ENCODE data around the gene KCNN3. TPM values are rescaled to one million over a fixed set of nuclear protein-coding genes. Genes with fewer than 3 reads are reported as not detected.

The KCNN3 gene
- total RNA-seq, 2 donors from 2014 or later: 0.08 TPM; not detected in 1

DNA sequence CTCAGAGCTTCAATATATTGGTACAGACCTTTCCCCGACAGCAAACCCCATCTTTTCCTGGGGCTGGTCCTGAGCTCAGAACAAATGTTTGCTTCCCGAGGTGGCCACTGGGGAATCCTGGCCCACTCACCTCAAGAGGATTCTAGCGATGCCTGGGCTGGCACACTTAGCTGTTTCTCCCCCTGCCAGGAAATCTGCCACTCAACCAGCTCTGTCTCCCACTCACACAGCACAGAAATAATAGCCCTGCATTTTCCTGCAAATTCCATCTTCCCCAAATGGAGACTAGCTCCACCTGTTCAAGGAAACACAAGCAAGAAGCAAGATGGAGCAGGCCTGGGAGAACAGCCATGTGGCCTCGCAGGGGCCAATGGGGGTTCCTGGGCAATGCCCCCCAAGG, 21.1 kb downstream of the KCNN3 start:
- H3K9me3 Mint-ChIP-seq: no peaks in the 10 kb centered on the region
- H3K27me3 Mint-ChIP-seq: peaks cover 3 to 14% of the 10 kb centered on the region in 2 donors
- no peak overlapping the region for H3K27ac Mint-ChIP-seq
- H3K36me3 Mint-ChIP-seq: no peaks in the 10 kb centered on the region
- ATAC-seq (no peak), DNase-seq (ENCODE audit: low spot score) (no peak)
- peaks cover 0 to 6% of the 10 kb centered on the region in 2 donors for H3K4me1 Mint-ChIP-seq (ENCODE audit: low read depth in 2 of 2)
- H3K4me3 Mint-ChIP-seq: no peak overlapping the region

DNA sequence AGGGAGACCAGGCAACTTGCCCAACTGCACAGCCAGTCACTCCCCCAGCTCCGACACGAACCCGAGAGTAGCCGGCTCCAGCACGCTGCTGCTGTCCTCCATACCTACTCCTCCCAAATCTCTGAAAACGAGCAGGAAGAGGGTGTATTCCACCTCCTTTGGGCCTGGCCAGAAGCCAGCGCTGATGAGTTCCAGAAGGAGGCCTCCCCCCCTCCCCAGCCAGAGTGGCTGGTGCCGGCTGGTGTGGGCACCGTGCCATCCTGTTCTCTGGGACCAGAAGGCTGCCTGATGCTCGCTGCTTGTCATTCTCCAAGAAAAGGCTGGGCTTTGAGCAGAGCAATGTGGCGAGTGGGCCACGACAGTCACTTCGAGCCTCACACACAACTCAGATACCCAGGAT, 22.2 kb downstream of the KCNN3 start:
- H3K4me3 Mint-ChIP-seq: no peak overlapping the region
- peaks cover 0 to 6% of the 10 kb centered on the region in 2 donors for H3K4me1 Mint-ChIP-seq (ENCODE audit: low read depth in 2 of 2)
- ATAC-seq (no peak), DNase-seq (ENCODE audit: low spot score) (no peak)
- H3K27ac Mint-ChIP-seq: no peak overlapping the region
- H3K9me3 Mint-ChIP-seq: no peaks in the 10 kb centered on the region
- peaks cover 3 to 14% of the 10 kb centered on the region in 2 donors for H3K27me3 Mint-ChIP-seq
- no peaks in the 10 kb centered on the region for H3K36me3 Mint-ChIP-seq

GRCh38 chr1:154846565-154847442, 23.3 kb downstream of the KCNN3 start:
- ATAC-seq (no peak), DNase-seq (ENCODE audit: low spot score) (no peak)
- no peak overlapping the region for H3K27ac Mint-ChIP-seq
- peaks cover 3 to 14% of the 10 kb centered on the region in 2 donors for H3K27me3 Mint-ChIP-seq
- H3K4me1 Mint-ChIP-seq (ENCODE audit: low read depth in 2 of 2): peaks cover 2 to 6% of the 10 kb centered on the region in 2 donors
- no peaks in the 10 kb centered on the region for H3K9me3 Mint-ChIP-seq
- H3K4me3 Mint-ChIP-seq: no peak overlapping the region
- H3K36me3 Mint-ChIP-seq: no peaks in the 10 kb centered on the region

GRCh38 chr1:154845879-154846278, 24.2 kb downstream of the KCNN3 start:
- H3K4me3 Mint-ChIP-seq: no peak overlapping the region
- peaks cover 2 to 6% of the 10 kb centered on the region in 2 donors for H3K4me1 Mint-ChIP-seq (ENCODE audit: low read depth in 2 of 2)
- no peak for DNase-seq (ENCODE audit: low spot score)
- H3K9me3 Mint-ChIP-seq: no peaks in the 10 kb centered on the region
- no peak for ATAC-seq
- no peaks in the 10 kb centered on the region for H3K36me3 Mint-ChIP-seq
- H3K27ac Mint-ChIP-seq: no peak overlapping the region
- H3K27me3 Mint-ChIP-seq: peaks cover 3 to 14% of the 10 kb centered on the region in 2 donors

DNA sequence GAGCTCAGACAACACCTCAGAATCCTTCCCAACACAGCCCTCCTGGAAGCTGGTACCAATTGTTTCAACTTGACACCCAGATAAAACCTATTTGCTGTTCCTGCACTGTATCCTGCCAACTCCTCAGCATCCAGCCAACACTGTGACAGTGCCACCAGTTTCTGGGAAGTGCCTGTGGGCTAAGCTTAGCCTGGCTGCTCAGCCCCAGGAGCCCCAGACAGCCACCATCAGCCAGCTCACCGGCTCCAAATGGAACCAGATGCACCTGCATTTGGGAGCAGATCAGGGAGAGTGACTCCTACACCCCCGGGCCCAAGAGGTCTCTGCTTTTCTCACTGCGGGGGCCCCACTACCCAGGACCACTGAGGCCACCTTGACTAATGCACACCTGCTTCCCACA, 24.9 kb downstream of the KCNN3 start:
- H3K4me3 Mint-ChIP-seq: no peak overlapping the region
- H3K9me3 Mint-ChIP-seq: no peaks in the 10 kb centered on the region
- ATAC-seq (no peak), DNase-seq (ENCODE audit: low spot score) (no peak)
- no peak overlapping the region for H3K27ac Mint-ChIP-seq
- peaks cover 3 to 14% of the 10 kb centered on the region in 2 donors for H3K27me3 Mint-ChIP-seq
- H3K4me1 Mint-ChIP-seq (ENCODE audit: low read depth in 2 of 2): peaks cover 2 to 5% of the 10 kb centered on the region in 2 donors
- no peaks in the 10 kb centered on the region for H3K36me3 Mint-ChIP-seq

DNA sequence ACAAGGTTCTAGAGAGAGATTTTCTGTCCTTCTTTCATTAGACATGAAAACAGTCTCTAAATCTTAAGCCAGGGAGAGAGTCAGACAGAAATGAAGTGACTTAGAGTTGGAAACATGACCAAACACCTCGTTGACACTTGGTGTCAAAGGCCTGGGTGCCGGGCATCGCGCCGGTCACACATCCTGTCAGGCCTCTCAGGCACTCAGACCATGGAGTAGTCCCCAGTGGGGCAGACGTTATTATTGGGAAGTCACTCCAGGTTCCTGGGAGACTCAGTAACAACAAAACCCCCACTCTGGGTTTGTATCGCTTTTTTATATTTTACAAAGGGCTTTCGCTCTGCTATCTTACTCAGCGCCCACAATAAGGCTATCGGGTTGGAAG, 25.8 kb downstream of the KCNN3 start:
- Mint-ChIP-seq H3K36me3 (no peaks in the 10 kb centered on the region), H3K27me3 (peaks cover 3 to 14% of the 10 kb centered on the region in 2 donors), H3K27ac (no peak overlapping the region), H3K4me1 (ENCODE audit: low read depth in 2 of 2) (peaks cover 0 to 2% of the 10 kb centered on the region in 2 donors), H3K9me3 (no peaks in the 10 kb centered on the region), H3K4me3 (no peak overlapping the region)
- ATAC-seq: no peak
- DNase-seq (ENCODE audit: low spot score): no peak

GRCh38 chr1:154843636-154844296, 26.3 kb downstream of the KCNN3 start:
- no peak for ATAC-seq
- DNase-seq (ENCODE audit: low spot score): no peak
- Mint-ChIP-seq H3K4me1 (ENCODE audit: low read depth in 2 of 2) (peaks cover 0 to 2% of the 10 kb centered on the region in 2 donors), H3K27me3 (peaks cover 0 to 13% of the 10 kb centered on the region in 2 donors), H3K27ac (no peak overlapping the region), H3K4me3 (no peak overlapping the region), H3K9me3 (no peaks in the 10 kb centered on the region), H3K36me3 (no peaks in the 10 kb centered on the region)

DNA sequence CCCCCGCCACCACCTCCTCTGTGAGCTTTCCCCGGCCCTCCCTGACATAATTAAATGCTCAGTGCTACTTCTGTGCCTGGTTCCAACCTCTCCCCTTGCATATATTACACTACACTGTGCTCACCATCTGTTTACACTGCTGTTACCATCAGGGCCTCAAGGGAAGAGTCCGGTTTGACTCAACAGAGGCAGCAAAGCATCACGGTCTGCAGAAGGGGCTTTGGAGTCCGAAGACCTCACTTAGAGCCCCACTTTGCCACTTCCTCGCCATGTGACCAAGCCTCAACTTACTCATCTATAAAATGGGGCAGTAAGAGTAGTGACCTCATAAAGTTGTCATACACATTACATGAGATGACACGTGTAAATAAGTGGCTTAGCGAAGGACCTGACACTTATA, 27.4 kb downstream of the KCNN3 start:
- no peaks in the 10 kb centered on the region for H3K36me3 Mint-ChIP-seq
- DNase-seq (ENCODE audit: low spot score) (no peak), ATAC-seq (no peak)
- H3K27me3 Mint-ChIP-seq: peaks cover 0 to 1% of the 10 kb centered on the region in 2 donors
- no peak overlapping the region for H3K4me3 Mint-ChIP-seq
- H3K4me1 Mint-ChIP-seq (ENCODE audit: low read depth in 2 of 2): peaks cover 0 to 2% of the 10 kb centered on the region in 2 donors
- no peaks in the 10 kb centered on the region for H3K9me3 Mint-ChIP-seq
- no peak overlapping the region for H3K27ac Mint-ChIP-seq

DNA sequence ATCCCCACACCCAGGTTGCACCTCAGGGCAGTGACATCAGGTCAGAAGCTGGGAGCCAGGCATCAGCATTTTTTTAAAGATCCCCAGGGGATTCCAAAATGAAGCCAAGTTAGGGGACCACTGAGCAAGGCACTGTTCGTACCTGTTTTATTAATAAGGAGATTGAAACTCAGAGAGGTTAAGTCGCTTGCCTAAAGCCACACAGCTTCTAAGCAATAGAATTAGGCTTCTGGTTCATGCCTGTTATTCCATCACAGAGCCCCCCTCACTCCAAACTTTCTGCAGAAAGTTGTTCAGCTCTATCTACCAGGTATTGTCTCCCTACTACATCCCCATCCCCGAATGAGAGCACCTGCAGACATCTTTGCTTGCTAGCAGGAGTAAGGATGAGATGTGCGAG, 28.7 kb downstream of the KCNN3 start:
- Mint-ChIP-seq H3K36me3 (no peaks in the 10 kb centered on the region), H3K27me3 (peaks cover 0 to 4% of the 10 kb centered on the region in 2 donors), H3K4me3 (no peak overlapping the region), H3K27ac (no peak overlapping the region), H3K9me3 (no peaks in the 10 kb centered on the region), H3K4me1 (ENCODE audit: low read depth in 2 of 2) (peaks cover 0 to 2% of the 10 kb centered on the region in 2 donors)
- DNase-seq (ENCODE audit: low spot score) (no peak), ATAC-seq (no peak)

DNA sequence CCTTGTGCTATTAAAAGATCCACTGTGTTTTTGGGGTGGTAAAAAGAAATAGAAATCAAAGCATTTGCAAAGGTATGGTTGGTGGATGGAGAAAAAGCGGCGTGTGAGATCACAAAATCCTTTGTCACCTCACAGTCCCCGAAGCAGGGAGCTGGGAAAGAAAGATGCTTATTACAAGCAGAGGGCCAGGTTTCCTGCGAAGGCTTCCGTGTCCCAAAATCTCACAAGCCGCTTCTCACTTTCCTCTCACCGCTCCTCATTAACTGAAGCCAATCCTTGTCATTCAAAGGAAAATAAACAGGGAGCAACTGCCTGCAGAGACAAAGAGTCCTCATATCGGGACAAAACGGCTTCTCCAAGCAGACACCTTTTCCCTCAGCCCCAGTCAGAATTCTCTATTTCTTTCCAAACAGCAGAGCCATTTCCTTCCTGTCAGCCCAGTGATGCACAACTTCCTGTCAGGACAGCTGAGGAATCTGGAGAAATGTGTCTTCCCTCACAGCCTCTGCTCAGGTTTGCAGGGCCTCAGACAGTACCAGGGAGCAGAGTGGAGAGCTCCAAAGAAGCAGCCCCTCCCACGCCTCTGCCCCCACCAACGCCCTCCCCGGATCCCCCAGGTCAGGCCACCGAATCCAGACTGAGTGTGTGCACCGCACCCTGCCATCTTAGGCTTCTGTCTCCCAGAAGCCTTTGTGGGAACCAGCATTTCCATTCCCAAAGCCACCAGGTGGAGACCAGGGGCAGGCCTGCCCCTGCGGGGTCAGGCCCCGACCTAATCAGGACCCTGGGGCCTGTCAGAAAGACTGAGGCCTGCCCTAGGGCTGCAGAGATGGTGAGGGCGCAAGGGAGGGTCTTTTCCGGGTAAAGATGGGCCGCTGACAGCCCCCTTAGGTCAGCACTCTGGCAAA, 29.6 kb downstream of the KCNN3 start:
- peaks cover 0 to 2% of the 10 kb centered on the region in 2 donors for H3K4me1 Mint-ChIP-seq (ENCODE audit: low read depth in 2 of 2)
- ATAC-seq (no peak), DNase-seq (ENCODE audit: low spot score) (no peak)
- H3K36me3 Mint-ChIP-seq: no peaks in the 10 kb centered on the region
- no peak overlapping the region for H3K27ac Mint-ChIP-seq
- peaks cover 0 to 6% of the 10 kb centered on the region in 2 donors for H3K27me3 Mint-ChIP-seq
- no peaks in the 10 kb centered on the region for H3K9me3 Mint-ChIP-seq
- H3K4me3 Mint-ChIP-seq: no peak overlapping the region

DNA sequence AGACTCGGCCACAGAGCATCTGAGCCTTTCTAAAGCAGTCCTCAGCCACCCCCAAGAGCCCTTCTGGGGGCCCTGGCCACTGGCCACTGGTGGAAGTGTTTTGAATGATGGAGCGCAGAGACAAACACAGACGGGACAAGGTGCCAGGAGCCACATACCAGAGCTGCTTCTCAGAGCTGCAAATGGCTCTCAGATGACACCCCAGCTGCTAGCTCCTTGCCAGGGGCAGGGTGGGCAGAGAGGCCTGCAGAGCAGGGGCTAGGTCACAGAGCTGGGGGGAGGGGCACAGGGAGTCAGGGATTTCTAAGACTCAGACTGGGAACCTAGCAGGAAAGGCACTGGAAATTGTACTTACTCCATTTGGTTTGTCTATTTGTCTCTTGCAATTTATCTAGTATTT, 30.4 kb downstream of the KCNN3 start:
- Mint-ChIP-seq H3K36me3 (no peaks in the 10 kb centered on the region), H3K4me1 (ENCODE audit: low read depth in 2 of 2) (peaks cover 0 to 2% of the 10 kb centered on the region in 2 donors), H3K27me3 (peaks cover 0 to 6% of the 10 kb centered on the region in 2 donors), H3K27ac (no peak overlapping the region), H3K4me3 (no peak overlapping the region), H3K9me3 (no peaks in the 10 kb centered on the region)
- ATAC-seq (no peak), DNase-seq (ENCODE audit: low spot score) (no peak)

- DNase-seq (ENCODE audit: low spot score): no peak
- H3K4me3 Mint-ChIP-seq: no peak overlapping the region
- H3K9me3 Mint-ChIP-seq: no peaks in the 10 kb centered on the region
- H3K4me1 Mint-ChIP-seq (ENCODE audit: low read depth in 2 of 2): peaks cover 0 to 2% of the 10 kb centered on the region in 2 donors
- no peaks in the 10 kb centered on the region for H3K36me3 Mint-ChIP-seq
- no peak for ATAC-seq
- peaks cover 0 to 6% of the 10 kb centered on the region in 2 donors for H3K27me3 Mint-ChIP-seq
- H3K27ac Mint-ChIP-seq: no peak overlapping the region
Observed at GRCh38 chr1:154838988-154839387, 31.1 kb downstream of the KCNN3 start.

GRCh38 chr1:154838461-154838860, 31.6 kb downstream of the KCNN3 start:
- Mint-ChIP-seq H3K4me1 (ENCODE audit: low read depth in 2 of 2) (peaks cover 0 to 2% of the 10 kb centered on the region in 2 donors), H3K4me3 (no peak overlapping the region), H3K9me3 (no peaks in the 10 kb centered on the region), H3K36me3 (no peaks in the 10 kb centered on the region), H3K27me3 (peaks cover 0 to 7% of the 10 kb centered on the region in 2 donors), H3K27ac (no peak overlapping the region)
- ATAC-seq (no peak), DNase-seq (ENCODE audit: low spot score) (no peak)

All from natural killer cell treated with Interleukin-12 subunit alpha and Interleukin-12 subunit beta and Interleukin-15 and Interleukin-18, amount 100 ng/mL, for 72 hours (primary cell).